HUES6 (cell line): ENCODE results near the gene DCP1B.

Source experiments
- H3K27ac ChIP-seq: 2 replicates; pipeline ENCODE4 v1.7.0; 2013; ENCODE audit warnings: low read depth, mild to moderate bottlenecking, low read length, inconsistent platforms
- H3K27me3 ChIP-seq: 2 replicates; pipeline ENCODE4 v1.6.1; 2013; ENCODE audit warnings: low read length; ENCODE audit not compliant: control insufficient read depth, insufficient read depth
- H3K36me3 ChIP-seq: 2 replicates; pipeline ENCODE4 v1.6.1; 2013; ENCODE audit warnings: low read length; ENCODE audit not compliant: control insufficient read depth, insufficient read depth
- H3K4me1 ChIP-seq: 2 replicates; pipeline ENCODE4 v1.6.1; 2013; ENCODE audit warnings: low read length; ENCODE audit not compliant: control insufficient read depth, insufficient read depth
- H3K4me3 ChIP-seq: 2 replicates; pipeline ENCODE4 v1.5.1; 2013; ENCODE audit warnings: low read depth, low read length
- H3K9ac ChIP-seq: one replicate; pipeline ENCODE4 v1.6.1; 2013; ENCODE audit warnings: mild to moderate bottlenecking, low read length
- H3K9me3 ChIP-seq: 2 replicates; pipeline ENCODE4 v1.6.1; 2013; ENCODE audit warnings: low read depth, low read length; ENCODE audit not compliant: control insufficient read depth, insufficient read depth

Gene DCP1B

DNA sequence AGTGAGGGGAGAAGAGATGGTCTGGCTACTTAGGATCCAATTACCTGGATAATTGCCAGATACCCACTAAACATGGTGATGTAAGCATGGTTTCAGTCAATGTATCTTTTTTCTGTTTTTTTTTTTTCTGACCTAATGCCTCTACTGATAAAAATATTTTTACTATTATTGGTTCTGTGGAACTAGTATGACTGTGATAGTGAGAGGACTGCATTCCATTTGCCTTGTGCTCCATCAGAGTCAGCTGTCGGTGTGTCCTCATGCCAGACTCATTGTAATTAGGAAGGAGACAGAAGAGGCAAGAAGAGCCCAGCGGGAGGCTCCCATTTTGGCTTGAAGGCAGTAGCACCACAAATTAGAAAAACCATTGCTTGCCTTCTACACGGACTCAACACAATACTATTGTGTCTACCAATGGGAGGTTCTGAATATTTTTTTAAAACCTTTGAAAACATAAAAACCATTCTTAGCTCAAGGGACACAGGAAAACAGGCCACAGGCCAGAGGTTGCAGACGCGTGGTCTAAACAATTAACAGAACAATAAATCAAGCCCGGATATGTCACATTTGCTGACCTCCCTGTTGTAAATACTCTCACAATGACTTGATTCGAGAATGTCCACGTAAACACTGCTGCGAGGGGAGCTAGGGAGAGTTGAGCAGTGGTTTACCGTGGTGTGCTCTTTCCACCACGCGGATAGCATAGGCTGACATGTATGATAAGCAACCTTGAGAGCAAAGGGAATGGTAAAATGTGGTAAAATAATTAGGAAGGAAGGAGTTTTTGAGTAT is 13.5 kb upstream of the DCP1B start:
- Histone ChIP-seq H3K4me3 (no peak overlapping the region), H3K27me3 (no peaks in the 10 kb centered on the region), H3K36me3 (no peaks in the 10 kb centered on the region), H3K9me3 (peaks cover 5% of the 10 kb centered on the region; the same call in 1 of the 2 replicates), H3K4me1 (peaks cover 10% of the 10 kb centered on the region; the same call in 1 of the 2 replicates), H3K27ac (no peak overlapping the region), H3K9ac (no peak overlapping the region)

GRCh38 chr12:2016862-2017545 is 12.7 kb upstream of the DCP1B start:
- H3K36me3 ChIP-seq: no peaks in the 10 kb centered on the region
- H3K9me3 ChIP-seq: peaks cover 5% of the 10 kb centered on the region; the same call in 1 of the 2 replicates
- H3K4me1 ChIP-seq: peaks cover 10% of the 10 kb centered on the region; the same call in 1 of the 2 replicates
- no peak overlapping the region for H3K27ac ChIP-seq
- no peak overlapping the region for H3K9ac ChIP-seq
- no peak overlapping the region for H3K4me3 ChIP-seq
- no peaks in the 10 kb centered on the region for H3K27me3 ChIP-seq

DNA sequence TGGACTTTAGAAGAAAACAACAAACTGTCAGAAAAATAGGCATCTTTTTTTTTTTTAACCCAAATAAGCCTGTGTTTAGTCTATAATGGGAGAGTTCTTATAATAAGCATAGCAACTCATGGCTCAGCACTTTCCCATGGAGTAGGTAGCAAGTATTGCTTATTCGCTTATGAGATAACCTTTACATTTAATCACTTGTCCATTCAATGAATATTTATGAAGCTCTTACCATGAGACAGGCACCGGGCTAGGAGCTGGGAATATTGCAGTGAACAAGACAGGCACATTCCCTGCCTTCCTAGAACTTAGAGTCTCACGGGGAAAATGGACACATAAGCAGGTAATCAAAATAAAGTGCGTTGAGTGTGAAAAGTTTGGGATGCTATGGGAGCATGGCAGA is 10.0 kb upstream of the DCP1B start:
- Histone ChIP-seq H3K9me3 (no peaks in the 10 kb centered on the region), H3K27me3 (no peaks in the 10 kb centered on the region), H3K4me3 (no peak overlapping the region), H3K9ac (no peak overlapping the region), H3K4me1 (peaks cover 21% of the 10 kb centered on the region), H3K36me3 (no peaks in the 10 kb centered on the region), H3K27ac (no peak overlapping the region)

DNA sequence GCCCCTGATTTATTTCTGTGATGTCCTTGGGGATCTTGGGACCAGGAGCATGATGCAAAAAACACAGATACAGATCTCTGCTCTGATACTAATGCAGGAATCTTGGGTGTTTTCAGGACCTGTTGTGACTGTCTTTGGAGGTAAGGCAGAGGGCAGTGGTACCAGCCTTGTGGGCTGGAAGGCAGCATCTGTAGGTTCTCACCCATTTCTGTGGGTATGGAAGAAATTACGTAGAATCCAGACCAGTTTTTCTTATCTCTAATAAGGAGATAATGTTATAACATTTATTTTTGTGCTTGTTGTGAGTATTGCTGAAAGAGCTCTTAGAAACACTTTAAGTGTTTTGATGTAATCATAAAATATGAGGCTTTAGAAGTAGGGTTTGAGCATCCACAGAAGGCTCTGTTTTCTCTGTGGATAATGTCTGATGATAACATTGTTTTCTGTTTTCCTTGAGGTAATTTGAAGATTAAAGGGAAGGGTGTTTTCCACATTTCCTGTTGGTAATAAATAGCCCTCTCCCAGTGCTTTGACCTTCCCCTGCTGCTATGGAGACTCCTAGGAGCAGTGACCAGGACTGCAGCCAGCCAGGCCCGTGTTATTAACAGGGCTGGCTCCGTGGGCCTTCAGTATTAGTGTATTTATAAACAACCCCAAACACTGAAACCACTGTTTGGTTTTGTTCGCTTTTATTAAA is 9.4 kb upstream of the DCP1B start:
- Histone ChIP-seq H3K9me3 (no peaks in the 10 kb centered on the region), H3K4me1 (peaks cover 22% of the 10 kb centered on the region), H3K27me3 (no peaks in the 10 kb centered on the region), H3K4me3 (no peak overlapping the region), H3K27ac (no peak overlapping the region), H3K9ac (no peak overlapping the region), H3K36me3 (no peaks in the 10 kb centered on the region)

DNA sequence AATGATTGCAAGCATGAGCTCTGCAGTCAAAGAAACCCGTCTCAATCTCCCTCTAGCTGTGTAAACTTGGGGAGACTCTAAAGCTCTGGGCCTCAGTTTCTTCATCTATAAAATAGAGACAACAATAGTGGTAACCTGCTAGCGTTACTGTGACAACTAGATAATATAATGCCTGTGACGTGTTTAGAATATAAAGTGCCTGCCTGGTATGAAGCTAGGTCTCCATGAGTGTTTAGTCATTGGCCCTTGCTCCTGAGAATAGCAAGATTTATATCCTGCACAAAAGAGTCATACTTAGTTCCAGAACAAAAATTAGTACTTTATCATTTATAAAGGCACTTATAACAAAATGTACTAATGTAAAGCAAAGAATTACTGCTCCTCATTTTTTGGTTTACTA is 8.8 kb upstream of the DCP1B start:
- Histone ChIP-seq H3K9me3 (no peaks in the 10 kb centered on the region), H3K27ac (no peak overlapping the region), H3K9ac (no peak overlapping the region)

GRCh38 chr12:2011643-2012607 is 7.7 kb upstream of the DCP1B start:
- Histone ChIP-seq H3K9ac (no peak overlapping the region), H3K27ac (no peak overlapping the region), H3K4me3 (no peak overlapping the region)

More for the DNA sequence above, 8.8 kb upstream of the DCP1B start:
- H3K4me3 ChIP-seq: no peak overlapping the region
- no peaks in the 10 kb centered on the region for H3K36me3 ChIP-seq
- no peaks in the 10 kb centered on the region for H3K27me3 ChIP-seq
- H3K4me1 ChIP-seq: peaks cover 22% of the 10 kb centered on the region

GRCh38 chr12:2009623-2010022 is 5.4 kb upstream of the DCP1B start:
- Histone ChIP-seq H3K27me3 (no peaks in the 10 kb centered on the region), H3K9me3 (no peaks in the 10 kb centered on the region), H3K27ac (peak overlapping the region; percentile 52; the same call in 1 of the 2 replicates), H3K4me3 (no peak overlapping the region), H3K9ac (no peak overlapping the region), H3K4me1 (peaks cover 25% of the 10 kb centered on the region), H3K36me3 (no peaks in the 10 kb centered on the region)

More at GRCh38 chr12:2011643-2012607, 7.7 kb upstream of the DCP1B start:
- no peaks in the 10 kb centered on the region for H3K27me3 ChIP-seq
- no peaks in the 10 kb centered on the region for H3K9me3 ChIP-seq
- peaks cover 19% of the 10 kb centered on the region for H3K4me1 ChIP-seq
- H3K36me3 ChIP-seq: no peaks in the 10 kb centered on the region

DNA sequence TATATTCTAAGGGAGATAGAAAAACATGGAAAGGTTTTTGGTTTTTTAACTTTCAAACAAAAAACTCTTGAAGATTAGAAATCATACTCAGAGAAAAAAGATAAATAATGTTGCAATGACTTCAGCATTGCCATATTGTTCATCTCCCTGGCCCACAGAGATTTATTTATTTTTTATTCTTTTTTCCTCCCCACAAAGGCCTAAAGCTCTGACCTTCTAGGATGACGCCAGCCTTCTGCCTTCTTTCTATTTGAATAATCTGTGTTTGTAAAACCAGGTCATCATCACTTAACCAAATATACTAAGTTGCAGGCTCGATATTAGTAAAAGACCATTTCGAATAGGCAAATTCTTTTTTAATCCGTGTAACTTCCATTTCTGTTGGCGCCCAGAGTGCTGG is 4.4 kb upstream of the DCP1B start:
- no peaks in the 10 kb centered on the region for H3K9me3 ChIP-seq
- H3K9ac ChIP-seq: no peak overlapping the region
- H3K27me3 ChIP-seq: no peaks in the 10 kb centered on the region
- H3K4me1 ChIP-seq: peaks cover 21% of the 10 kb centered on the region
- no peak overlapping the region for H3K4me3 ChIP-seq
- no peak overlapping the region for H3K27ac ChIP-seq
- H3K36me3 ChIP-seq: no peaks in the 10 kb centered on the region

- Histone ChIP-seq H3K36me3 (no peaks in the 10 kb centered on the region), H3K4me3 (peak overlapping the region; percentile 93), H3K27ac (peak overlapping the region; percentile 69), H3K9me3 (no peaks in the 10 kb centered on the region), H3K4me1 (peaks cover 23% of the 10 kb centered on the region), H3K27me3 (no peaks in the 10 kb centered on the region), H3K9ac (peak overlapping the region; percentile 93)
These were observed 563 bp downstream of the DCP1B start for GRCh38 chr12:2003676-2004112.

GRCh38 chr12:1995205-1995896 is 8.9 kb downstream of the DCP1B start:
- Histone ChIP-seq H3K9ac (no peak overlapping the region), H3K36me3 (peaks cover 31% of the 10 kb centered on the region), H3K27ac (0 out of 2 replicates have a peak overlapping the region, but pooled peaks have one; percentile 49), H3K27me3 (no peaks in the 10 kb centered on the region), H3K4me1 (peaks cover 30% of the 10 kb centered on the region), H3K4me3 (no peak overlapping the region; the same call in 1 of the 2 replicates), H3K9me3 (no peaks in the 10 kb centered on the region)
